ENCODE measurements around the gene PGM2L1.

- TF ChIP-seq POLR2AphosphoS5 (IDR thresholded peaks at IDR 0.05; ENCODE audit: low read depth) (no peak), CTCF (conservative IDR thresholded peaks at IDR 0.05; ENCODE audit: low read depth in 2 of 2) (no peak), ZNF462 (CRISPR knock-in tag; IDR thresholded peaks at IDR 0.05) (no peak), REST (IDR thresholded peaks at IDR 0.05; ENCODE audit: unreplicated experiment) (no peak), STAT1 (IDR thresholded peaks at IDR 0.05; ENCODE audit: unreplicated experiment) (no peak), EZH2 (IDR thresholded peaks at IDR 0.05; ENCODE audit: low read depth, unreplicated experiment) (no peak), CREB1 (CRISPR knock-in tag; IDR thresholded peaks at IDR 0.05; ENCODE audit: low read depth) (no peak), EZH2phosphoT487 (IDR thresholded peaks at IDR 0.05; ENCODE audit: unreplicated experiment) (no peak), NANOG (IDR thresholded peaks at IDR 0.05; ENCODE audit: borderline replicate concordance) (no peak), JUNB (IDR thresholded peaks at IDR 0.05; ENCODE audit: unreplicated experiment) (no peak), ETS1 (IDR thresholded peaks at IDR 0.05) (no peak), ZNF331 (CRISPR knock-in tag; IDR thresholded peaks at IDR 0.05; ENCODE audit: low read depth) (no peak), ZNF114 (CRISPR knock-in tag; IDR thresholded peaks at IDR 0.05) (no peak)
Observed at GRCh38 chr11:74412733-74413359, 14.6 kb upstream of the PGM2L1 start.
